ENCODE data around the gene CEP192.

The CEP192 gene

DNA sequence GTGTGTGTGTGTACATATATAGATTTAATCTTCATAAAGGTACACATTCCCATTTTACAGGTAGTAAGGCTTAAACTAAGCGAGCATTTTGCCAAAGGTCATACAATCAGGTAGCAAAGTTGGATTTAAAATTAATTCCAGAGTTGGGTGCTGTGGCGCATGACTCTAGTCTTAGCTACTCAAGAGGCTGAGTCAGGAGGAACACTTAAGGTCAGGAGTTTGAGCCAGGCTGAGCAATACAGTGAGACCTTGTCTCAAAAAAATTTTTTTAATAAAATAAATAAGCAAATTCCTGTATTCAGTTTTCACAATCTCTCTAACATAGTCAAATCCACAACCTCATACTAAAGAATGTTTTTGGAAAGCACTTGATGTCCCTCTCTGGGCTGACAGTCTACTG, 115.9 kb downstream of the CEP192 start:
- no peak for DNase-seq

DNA sequence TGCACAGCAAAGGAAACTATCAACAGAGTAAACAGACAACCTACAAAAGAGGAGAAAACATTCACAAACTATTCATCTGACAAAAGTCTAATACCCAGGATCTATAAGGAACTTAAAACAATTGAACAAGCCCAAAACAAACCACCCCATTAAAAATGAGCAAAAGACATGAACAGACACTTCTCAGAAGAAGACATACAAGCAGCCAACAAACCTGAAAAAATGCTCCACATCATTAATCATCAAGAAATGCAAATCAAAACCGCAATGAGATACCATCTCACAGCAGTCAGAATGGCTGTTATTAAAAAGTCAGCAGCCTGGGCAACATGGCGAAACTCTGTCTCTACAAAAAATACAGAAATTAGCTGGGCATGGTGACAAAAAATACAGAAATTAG, 117.2 kb downstream of the CEP192 start:
- no peak for DNase-seq

DNA sequence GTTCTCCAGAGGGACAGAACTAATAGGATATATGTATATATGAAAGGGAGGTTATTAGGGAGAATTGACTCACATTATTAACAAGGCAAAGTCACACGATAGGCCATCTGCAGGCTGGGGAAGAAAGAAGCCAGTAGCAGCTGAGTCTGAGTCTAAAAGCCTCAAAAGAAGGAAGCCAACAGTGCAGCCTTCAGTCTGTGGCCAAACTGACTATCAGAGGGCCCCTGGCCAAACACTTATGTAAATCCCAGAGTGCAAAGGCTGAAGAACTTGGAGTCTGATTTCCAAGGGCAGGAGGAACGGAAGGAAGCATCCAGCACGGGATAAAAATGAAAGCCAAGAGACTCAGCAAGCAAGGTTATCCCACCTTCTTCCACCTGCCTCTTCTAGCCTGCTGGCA, 119.4 kb downstream of the CEP192 start:
- no peak for DNase-seq

DNA sequence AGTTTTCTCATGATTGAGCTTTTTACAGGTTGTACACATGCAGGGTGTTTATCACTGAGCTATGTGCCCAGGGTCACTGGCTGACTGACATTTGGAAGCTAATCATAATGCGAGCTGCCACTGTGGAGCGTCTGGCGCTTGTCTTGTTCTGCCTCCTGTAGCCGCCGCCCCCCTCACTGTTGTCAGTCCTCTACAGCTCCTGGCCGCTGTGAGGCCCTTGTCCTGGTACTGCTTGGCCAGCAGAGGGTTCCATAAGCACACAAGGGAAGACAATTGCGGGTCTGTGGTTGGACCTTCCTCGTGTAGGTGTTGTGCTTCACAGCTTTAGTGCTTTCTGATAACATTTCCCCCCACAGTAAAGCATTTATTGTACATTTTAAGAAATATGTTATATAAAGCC, 121.8 kb downstream of the CEP192 start:
- peak; percentile 21 to 51 for DNase-seq

DNA sequence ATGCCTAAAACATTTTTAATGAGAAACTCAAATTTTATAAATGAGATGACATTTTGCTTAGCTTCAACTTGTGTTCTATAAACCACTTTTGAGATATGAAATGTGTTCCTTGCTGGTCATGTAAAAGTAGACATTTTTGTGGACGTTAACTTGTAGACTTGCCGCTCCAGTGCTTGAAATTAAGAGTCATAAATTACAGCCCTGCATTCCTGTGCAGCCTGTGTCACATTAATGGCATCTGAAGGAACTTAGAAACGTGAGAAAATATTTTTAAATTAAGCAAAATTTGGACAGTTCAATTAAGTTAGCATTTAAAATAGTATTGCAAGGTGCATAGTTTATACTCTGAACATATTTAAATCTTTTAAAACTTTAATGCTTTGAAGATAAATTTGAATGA, 129.1 kb downstream of the CEP192 start:
- no peak for DNase-seq

DNA sequence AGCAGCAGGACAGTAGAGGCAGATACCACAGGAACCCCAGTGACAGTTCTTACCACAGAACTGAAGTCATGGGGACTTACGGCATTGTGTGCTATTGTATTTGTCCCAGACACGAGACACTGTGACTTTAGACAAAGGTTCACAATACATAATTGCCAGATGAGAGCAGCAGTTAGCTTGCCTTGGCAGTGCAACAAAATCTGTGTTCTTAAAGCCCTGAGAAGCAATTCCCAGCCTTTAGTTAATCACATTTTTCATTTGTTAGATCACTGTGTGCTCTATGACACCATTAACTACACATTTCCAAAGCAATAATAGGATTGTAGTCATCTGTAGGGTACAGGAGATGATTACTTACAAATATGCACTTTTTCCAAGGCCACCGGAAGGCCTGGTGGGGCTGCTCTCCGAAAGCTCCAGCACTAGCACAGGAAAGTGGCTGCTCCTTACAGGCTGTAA, 129.8 kb downstream of the CEP192 start:
- no peak for DNase-seq

DNA sequence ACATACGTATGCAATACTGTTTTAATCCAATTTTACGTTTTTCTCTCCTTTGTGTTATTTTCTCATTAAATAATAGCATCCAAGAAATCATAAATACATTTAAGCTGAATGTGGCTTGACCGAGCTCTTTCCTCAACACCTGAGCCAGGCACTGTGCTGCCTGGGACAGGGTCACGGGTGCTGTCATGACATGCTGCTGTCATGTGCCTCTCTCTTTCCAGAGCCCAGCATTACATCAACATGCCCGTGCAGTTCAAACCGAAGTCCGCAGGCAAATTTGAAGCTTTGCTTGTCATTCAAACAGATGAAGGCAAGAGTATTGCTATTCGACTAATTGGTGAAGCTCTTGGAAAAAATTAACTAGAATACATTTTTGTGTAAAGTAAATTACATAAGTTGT, 133.2 kb downstream of the CEP192 start:
- no peak for DNase-seq

DNA sequence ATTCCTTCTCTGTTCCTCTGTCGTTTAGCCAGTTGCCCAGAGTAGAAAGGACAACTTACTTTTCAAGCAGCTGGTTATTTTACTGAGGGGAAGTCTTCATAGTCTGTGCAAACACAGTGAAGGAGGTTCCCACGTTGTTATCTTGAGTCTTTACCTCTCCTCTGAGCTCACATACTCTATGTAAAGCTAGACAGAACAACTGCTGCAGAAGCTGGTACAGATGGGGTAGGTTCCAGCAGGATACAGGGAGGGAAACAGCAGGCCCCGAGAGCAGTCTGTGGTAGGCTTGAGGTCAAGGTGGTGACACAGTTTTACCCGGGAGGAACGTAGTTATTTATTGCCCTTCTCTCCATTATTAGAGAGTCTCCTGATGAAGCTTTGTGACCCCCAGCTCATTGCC, 134.0 kb downstream of the CEP192 start:
- no peak for DNase-seq

DNA sequence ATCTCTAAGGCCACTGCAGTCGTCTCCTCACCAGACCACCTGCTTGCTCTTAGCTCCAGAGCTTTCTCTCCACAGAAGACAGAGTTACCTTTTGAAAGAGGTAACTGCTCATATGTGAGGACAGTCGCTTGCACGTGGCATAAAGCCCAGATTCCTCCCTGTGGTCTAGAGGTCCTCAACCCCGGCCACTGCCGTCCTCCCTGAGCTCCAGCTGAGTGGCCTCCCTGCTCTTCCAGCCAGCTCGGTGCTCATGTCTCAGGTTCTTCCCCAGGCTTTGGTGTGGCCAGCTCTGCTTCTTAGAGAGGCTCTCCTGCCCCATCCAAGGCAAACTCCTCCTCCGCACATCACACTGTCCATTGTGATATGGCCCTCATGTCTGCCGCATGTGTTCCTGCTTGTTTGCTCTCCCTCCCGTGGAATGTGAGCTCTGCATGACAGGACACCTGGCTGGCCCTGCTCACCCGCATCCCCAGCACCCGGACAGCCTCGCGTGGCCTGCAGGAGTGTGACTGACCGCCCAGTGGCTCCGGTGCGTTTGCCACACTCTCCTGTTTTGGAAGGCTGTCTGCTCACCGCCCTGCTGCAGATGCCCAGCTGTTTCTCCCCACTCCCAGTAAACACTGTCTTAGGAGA, 135.9 kb downstream of the CEP192 start:
- no peak for DNase-seq

DNA sequence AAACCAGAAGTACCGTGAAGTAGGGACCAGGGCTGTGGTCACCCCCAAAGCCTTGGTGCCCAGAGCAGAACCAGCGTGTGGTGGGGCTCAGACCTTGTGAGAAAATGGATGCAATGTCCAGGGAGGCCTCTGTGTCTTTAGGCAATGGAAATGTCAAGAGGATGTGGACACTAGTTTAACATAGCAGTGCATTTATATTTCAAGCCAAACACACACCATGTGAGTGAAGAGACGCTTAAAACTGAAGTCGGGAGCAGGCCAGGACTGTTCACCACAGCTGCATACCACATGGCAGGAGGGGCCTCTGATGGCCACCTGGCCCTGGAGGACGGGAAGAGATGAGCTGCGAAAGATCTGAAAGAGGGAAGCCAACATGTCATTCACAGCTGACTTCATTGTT, 140.1 kb downstream of the CEP192 start:
- DNase-seq: no peak

DNA sequence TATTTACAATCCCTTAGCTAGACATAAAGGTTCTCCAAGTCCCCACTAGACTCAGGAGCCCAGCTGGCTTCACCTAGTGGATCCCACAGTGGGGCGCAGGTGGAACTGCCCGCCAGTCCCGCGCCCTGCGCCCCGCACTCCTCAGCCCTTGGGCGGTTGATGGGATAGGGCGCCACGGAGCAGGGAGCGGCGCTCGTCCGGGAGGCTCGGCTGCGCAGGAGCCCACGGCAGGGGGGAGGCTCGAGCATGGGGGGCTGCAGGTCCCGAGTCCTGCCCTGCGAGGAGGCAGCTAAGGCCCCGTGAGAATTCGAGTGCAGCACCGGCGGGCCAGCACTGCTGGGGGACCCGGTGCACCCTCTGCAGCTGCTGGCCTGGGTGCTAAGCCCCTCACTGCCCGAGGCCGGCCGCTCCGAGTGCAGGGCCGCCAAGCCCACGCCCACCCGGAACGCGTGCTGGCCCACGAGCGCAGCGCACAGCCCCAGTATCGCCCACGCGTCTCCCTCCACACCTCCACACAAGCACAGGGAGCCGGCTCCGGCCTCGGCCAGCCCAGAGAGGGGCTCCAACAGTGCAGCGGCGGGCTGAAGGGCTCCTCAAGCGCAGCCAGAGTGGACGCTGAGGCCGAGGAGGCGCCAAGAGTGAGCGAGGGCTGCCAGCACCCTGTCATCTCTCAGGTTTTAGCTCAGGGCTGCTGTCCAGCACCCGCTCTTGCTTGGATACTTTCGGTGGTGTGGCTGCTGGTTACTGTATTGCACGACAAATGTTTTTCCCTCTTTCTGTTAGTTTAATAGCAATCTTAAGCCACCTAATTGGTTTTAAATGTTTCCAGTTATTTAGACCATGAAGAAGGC, 143.6 kb downstream of the CEP192 start:
- no peak for DNase-seq

DNA sequence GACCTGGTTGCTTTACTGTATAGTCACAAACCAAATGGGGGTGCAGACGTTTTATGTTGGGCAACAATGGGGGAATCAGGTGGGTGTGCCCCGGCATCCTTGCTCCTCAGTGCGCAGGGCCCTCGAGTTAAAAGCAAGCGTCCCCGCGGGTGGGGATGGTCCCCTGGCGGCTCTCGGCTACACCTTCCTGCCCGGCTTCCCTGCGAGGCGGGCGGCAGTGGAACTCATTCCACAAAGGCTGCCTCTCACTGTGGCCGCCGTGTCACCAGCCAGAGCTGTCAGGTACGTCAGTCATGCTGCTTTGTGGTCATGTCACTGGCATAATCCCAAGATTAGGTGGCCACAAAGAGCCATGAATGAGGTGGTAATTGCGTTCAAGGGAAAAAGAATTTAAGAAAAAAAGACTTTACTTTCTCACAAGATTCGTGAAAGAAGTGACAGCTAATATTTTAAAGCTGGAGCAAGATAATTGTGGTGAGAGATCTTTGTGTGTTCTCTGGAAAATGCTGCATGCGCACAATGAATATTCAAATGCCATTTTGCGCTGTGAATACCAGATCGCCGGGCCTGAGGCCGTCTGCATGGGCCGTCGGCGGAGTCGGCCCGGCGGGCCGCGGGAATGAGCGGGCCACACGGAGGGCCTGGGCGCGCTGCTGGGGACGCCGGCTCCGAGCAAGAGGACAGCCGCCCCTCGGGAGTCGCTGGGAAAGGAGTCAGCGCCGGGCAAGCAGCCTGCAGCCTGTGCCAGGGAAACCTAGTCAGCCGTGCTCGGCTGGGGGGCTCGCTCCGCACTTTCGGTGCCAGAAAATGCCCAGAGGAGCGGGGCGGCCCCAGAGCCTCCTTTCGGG, 145.1 kb downstream of the CEP192 start:
- DNase-seq: no peak

DNA sequence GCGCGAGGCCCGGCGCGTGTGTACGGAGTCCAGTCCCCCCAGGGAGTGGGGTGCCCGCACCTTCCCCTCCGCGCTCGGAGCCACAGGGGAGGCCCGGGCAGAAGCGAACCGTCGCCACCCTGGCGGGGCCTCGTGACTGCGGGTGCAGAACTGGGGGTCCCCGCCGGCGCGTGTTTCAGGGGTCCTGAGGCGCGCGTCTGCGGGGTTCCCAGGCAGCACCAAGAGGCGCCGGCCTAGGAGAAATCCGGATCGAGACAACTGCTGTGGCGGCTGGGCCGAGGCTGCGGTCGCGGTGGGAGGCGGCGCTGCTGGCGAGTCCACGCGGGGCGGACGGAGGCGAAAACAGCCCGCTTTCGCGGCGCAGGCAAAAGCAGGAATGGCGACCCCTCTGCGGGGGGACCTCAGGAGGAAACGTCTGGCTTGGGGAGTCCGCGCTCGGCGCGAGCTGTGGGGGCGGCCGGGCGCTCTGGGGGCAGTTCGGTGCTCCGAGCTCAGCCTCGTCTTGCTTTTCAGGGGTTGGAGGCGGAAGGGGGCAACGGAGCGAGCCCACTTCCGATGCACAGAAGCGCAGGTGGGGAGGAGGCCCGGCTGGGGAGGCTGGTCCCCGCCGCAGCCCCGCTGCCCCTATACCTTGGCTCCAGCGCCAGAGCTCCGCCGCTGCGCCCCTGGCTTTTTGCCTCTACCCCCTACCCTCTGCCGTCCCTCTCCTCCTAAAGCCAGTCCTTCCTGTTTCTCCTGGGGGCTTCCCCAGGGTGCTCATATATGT, 145.9 kb downstream of the CEP192 start:
- no peak for DNase-seq

DNA sequence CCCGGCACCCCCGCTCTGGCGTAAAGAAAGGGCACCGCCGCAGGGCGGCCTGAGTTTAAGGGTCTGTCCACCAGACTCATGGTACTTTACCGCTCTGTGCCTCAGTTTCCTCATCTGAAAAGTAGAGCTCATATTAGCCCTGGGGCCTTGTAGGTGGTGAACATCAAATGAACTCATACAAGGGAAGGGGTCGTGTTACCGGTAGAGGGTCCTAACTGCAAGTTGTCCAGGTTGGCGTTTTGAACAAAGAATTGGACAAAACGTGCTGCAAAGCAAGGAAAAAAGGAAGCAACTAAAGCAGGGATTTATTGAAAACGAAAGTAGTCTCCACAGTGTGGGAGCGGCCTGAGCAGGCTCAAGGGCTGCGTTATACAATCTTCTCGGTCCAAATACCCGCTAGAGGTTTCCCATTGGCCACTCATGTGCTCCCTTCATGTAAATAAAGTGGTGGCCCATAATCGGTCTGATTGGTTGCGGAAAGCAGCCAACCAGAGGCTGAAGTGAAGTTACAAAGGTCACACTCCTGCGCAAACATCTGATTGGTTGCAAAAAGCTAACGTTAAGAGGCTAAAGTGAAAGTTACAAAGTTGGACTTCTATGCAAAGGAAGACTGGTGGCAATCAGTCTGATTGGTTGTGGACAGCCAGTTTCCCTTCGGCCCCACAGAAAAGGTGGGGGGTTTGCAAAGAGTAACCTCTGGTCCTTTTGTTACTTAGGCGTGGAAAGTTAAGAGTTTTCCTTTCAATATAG, 146.7 kb downstream of the CEP192 start:
- no peak for DNase-seq

DNA sequence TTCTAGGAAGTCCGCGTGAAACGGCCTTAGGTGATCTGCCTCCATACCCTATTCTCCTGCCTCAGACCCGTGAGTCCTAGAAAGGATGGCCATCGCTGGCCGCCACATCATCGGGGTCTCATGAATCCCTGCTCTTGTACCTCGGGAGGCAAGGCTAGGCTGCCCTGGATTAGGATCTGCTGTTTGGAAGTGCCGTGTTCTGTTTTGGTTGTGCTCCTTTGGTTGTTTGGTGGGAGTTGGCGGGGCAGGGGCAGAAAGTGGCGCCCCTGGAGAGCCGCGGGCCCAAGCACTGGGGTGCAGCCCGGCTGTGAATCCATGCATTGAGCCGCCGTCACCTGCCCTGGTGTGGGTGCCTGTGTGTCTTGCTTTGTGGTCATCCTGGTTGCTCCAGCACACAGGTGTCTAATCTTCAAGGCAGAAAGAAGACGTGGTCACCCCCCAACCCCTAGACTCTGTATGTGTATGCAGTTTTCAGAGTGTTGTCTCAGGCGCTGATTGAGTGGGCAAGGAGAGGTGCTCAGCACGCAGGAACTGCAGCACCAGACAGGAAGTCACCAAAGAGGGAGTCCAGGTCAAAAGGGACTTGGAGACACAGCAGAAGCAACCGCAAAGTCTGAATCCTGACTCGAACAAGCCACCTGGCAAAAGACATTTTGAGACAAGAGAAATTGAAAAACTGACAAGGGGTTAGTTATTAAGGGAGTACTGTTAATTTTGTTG, 147.4 kb downstream of the CEP192 start:
- DNase-seq: no peak

DNA sequence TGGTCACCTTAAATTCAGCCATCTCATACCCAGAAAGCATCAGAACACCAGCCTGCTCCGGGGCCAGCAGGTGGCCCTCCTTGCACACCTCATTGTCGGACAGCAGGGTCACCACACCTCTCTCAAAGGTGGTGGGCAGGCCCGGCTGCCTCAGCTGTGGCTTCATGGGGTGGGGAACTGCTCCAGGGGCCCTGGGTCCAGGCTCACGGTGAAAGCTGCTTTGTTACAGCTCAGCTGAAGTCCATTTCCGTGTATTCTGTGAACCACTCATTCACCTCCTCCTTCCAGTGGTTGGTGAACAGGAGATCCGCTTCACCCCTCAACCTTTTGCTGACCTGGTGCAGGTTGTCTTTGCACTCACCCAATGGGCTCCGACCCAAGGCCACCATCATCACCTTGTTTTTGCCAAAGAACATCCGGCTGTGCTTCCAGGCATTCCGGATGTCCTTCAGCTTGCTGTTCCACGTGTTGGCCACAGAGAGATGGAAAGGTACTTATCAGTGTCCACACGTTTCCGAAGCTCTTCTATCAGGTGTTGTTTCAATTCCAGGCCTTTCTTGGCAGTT, 148.8 kb downstream of the CEP192 start:
- DNase-seq: peak in 1 of 2 experiments; percentile 8

DNA sequence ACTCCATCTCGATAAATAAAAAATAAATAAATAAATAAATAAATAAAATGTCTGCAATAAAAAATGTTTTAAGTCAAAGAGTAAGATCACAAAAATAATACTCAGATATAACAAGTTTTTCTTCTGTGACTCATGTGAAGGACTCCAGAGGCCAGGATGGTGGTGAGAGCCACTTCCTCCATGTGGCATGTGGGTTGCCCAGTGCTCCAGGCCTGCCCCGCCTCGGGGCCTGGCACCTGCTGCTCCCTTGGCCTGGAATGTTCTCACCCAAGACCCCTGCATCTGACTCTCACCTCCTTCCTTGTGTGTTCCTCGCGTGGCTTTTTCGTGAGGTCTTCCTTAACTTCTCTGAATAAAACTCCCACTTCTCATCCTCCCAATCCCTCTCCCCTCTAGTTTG, 150.0 kb downstream of the CEP192 start:
- no peak for DNase-seq

DNA sequence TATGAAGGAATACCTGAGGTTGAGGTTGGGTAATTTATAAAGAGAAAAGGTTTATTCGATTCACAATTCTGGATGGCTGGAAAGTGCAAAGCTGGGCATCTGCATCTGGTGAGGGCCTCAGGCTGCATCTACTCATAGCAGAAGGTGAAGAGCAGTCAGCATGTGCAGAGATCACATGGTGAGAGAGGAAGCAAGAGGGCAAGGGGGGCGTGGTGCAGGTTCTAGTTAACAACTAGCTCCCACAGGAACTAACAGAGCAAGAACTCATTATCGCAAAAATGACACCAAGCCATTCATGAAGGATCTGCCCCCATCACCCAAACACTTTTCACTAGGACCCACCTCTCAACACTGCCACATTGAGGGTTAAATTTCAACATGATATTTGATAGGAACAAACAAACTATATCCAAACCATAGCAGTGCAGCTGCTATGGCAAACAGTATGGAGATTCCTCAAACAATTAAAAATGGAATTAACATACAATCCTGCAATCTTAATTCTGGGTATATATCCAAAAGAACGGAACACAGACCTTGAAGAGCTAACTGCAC, 154.6 kb downstream of the CEP192 start:
- no peak for DNase-seq

DNA sequence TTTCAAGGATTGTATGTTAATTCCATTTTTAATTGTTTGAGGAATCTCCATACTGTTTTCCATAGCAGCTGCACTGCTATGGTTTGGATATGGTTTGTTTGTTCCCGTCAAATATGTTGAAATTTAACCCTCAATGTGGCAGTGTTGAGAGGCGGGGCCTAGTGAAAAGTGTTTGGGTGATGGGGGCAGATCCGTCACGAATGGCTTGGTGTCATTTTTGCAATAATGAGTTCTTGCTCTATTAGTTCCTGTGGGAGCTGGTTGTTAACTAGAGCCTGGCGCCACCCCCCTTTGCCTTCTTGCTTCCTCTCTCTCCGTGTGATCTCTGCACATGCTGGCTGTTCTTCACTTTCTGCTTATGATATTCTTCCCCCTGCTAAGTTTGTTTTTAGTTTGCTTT, 156.0 kb downstream of the CEP192 start:
- peak; percentile 71 to 74 for DNase-seq

DNA sequence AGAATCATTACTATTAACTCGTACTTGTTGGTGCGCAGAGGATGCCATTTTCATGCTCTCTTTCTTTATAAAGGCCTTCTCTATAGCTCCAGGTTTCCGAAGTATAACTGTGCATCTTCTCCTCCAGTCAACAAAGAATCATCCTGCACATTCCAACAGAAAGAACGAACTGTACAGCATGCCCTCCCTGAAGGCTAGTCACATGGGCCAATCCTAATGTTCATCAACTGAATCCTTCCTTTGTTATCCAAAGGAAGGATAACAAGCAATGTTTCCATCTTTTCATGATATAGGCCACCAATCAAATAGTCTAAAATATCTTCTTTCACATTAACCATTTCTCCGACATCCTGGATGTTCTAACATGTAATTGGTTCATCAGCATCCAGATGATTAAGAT, 160.5 kb downstream of the CEP192 start:
- DNase-seq: no peak

DNA sequence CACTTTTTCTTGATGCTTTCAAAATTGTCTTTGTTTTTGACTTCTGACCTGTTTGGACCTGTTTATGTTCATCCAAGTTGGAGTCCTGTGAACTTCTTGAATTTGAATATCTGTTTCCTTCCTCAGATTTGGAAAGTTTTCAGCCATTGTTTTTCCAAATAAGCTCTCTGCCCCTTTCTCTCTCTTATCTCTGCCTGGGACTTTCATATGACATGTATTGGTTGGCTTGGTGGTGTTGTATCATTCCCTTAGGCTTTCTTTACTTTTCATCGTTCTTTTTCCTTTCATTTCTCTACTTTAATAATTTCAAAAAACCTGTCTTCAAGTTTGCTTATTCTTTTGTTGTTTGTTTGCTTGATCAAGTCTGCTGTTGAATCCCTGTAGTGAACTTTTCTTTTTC, 167.3 kb downstream of the CEP192 start:
- DNase-seq: no peak
